Measurements from ENCODE around the gene TK1. TPM values are rescaled to one million over a fixed set of nuclear protein-coding genes. Genes with fewer than 3 reads are reported as not detected.
"Not testable (repeated sequence)": the region's sequence is repeated elsewhere in the genome, so short reads cannot be mapped to it uniquely, and the experiment has no call there.

The TK1 gene
- total RNA-seq, 1 experiment from 2014 or later = 130 TPM

- DNase-seq (ENCODE audit: low read depth) = peak; percentile 60
Measured at GRCh38 chr17:78176548-78177025, 10.3 kb downstream of the TK1 start.

- DNase-seq (ENCODE audit: low read depth) = no peak
Measured at GRCh38 chr17:78175643-78175981, 11.2 kb downstream of the TK1 start.

DNA sequence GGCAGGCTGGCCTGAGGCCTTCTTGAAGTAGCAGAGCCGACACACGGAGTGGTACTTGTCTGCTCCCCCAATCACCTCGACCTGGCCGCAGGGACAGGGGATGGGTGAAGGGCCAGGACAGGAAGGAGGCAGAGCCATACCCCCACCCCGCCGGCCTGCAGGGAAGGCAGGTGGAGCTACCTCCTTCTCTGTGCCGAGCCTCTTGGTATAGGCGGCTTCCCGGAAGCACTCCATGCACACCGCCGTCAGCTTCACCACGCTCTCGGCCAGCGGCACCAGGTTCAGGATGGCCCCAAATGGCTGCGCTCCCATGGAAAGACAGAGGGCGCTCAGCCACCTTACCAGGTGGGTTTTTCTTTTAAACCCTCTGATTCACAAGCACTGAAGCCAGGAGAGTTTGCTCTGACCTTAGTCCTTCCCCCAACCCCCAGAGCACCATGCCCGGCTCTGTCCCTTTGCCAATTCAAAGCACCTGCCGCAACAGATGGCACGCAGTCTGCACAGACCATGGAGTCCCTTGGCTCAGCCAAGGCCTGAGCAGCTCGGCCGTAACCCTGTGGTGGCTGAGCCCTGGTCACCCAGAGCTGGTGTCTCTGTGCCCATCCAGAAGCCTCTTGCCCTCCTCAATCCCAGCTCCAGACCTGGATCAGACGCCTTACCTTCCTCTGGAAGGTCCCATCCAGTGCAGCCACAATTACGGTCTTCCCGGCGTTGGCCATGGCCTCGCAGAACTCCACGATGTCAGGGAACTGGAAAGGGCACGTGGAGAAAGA is 11.8 kb downstream of the TK1 start:
- DNase-seq (ENCODE audit: low read depth) = no peak

GRCh38 chr17:78174346-78174869 is 12.4 kb downstream of the TK1 start:
- no peak for DNase-seq (ENCODE audit: low read depth)

DNA sequence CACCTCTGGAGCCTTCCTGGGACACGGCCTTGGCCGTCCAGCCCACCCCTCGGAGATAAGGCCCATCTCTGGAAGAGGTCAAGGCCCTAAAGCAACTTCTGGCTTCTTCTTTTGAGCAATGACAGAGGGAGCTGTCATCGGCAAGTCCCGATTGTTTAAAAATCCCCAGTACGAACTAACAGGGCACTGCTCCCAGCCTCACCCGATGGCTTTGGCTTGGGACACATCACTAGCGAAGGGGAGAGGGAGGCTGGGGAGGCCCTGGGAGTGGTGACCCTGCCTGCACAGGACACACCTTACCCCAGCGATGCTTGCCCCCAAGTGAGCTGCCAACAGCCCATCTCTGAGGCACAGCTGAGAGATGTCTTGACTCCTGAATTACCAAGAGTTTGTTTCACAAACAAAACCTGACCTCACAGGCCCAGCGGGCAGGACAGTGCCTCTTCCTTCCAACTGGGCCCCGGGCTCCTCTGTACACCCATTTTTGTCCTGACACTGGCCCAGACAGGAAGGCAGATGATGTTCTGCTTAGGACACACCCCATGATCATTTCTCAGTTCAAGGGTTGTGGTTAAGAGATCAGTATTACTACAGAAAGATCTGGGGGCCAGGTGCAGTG is 13.6 kb downstream of the TK1 start:
- no peak for DNase-seq (ENCODE audit: low read depth)

DNA sequence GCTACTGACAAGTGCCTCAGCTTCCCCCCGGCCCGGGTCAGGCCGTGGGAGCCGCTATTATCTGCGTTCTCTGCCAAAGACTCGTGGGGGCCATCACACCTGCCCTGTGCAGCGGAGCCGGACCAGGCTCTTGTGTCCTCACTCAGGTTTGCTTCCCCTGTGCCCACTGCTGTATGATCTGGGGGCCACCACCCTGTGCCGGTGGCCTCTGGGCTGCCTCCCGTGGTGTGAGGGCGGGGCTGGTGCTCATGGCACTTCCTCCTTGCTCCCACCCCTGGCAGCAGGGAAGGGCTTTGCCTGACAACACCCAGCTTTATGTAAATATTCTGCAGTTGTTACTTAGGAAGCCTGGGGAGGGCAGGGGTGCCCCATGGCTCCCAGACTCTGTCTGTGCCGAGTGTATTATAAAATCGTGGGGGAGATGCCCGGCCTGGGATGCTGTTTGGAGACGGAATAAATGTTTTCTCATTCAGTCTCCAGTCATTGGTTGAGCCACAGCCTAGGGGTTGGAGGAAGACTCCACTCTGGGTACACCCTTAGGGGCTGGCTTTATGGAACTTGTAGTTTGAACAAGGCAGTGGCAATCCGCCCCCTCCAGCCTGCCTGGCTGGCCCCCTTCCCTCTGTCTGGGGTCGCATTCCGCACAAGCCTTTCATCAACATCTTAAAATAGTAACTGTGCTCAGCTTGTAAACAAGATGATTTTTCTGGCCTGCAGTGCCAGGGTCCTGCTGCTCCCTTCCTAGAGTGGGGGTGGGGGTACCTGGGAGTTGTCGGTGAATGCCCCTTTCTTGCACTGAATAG is 14.4 kb downstream of the TK1 start:
- no peak for DNase-seq (ENCODE audit: low read depth)

DNA sequence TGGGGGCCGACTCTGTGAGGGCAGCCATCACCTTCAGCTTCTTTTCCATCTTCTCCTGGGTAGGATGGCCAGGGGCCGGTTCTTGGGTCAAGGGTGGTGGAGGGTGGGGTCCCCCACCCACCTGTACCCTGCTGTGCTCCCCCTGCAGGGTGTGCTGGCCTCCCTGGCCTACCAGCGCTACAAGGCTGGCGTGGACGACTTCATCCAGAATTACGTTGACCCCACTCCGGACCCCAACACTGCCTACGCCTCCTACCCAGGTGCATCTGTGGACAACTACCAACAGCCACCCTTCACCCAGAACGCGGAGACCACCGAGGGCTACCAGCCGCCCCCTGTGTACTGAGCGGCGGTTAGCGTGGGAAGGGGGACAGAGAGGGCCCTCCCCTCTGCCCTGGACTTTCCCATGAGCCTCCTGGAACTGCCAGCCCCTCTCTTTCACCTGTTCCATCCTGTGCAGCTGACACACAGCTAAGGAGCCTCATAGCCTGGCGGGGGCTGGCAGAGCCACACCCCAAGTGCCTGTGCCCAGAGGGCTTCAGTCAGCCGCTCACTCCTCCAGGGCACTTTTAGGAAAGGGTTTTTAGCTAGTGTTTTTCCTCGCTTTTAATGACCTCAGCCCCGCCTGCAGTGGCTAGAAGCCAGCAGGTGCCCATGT is 15.1 kb downstream of the TK1 start:
- not testable (repeated sequence) for DNase-seq (ENCODE audit: low read depth)

DNA sequence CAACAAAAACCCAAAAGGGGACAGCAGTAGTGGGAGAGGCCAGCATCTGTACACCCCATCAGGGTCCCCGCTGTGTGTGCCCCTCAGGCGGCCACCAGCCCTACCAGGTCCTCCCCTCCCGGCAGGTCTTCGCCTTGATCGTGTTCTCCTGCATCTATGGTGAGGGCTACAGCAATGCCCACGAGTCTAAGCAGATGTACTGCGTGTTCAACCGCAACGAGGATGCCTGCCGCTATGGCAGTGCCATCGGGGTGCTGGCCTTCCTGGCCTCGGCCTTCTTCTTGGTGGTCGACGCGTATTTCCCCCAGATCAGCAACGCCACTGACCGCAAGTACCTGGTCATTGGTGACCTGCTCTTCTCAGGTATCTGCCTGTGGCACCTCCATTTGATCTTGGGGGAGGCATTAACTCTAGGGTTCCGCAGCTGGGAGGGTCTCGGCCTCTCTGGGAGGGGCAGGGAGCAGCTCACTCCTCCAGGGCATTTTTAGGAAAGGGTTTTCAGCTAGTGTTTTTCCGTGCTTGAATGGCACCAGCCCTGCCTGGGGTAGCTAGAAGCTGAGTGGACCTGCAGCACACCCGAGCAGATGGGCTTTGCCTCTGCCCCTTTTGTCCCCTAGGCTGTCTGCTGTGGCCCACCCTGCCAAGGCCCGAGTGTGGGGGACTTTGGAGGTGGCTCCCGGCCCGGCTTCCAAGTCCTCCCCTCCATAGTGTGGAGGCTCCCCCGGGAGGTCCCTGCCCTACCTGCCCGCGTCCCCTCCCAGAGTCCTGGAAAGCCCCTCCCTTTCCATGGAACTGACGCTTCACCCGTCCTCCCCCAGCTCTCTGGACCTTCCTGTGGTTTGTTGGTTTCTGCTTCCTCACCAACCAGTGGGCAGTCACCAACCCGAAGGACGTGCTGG is 15.9 kb downstream of the TK1 start:
- DNase-seq (ENCODE audit: low read depth) = no peak

- DNase-seq (ENCODE audit: low read depth) = peak; percentile 73
Measured at GRCh38 chr17:78168903-78169793, 17.7 kb downstream of the TK1 start.

DNA sequence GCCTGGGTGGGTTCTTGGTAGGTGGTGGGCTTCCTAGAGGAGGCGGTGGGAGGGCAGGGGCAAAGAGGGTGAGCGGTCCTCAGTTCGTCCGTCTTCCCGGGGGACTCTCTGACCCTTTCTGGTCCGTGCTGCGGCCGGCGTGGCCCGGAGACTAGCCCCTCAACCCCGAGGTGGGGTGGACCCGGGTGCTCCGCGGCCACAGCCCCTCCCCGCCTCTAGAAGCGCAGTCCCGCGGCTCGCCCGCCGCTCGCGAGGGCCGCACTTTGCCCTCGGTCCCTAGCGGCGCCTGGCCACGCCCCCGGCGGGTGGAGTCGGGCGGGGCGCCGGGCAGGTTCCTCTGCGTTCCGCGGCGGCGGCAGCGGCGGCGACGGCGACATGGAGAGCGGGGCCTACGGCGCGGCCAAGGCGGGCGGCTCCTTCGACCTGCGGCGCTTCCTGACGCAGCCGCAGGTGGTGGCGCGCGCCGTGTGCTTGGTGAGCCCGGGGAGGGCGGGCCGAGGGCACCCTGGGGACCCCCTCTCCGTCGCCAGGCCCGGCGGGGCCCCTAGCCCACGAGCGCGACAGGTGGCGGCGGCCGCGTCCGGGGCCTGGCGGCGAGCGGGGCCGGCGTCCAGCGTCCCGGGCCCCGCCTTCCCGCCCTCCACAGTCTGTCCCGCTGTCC is 18.5 kb downstream of the TK1 start, which contains the start of gene SYNGR2:
TSS of gene SYNGR2 (plus strand) at position 340 of the 661 bp plus-strand sequence. CDS start at position 376, 36 bp downstream.
- peak; percentile 87 for DNase-seq (ENCODE audit: low read depth)

DNA sequence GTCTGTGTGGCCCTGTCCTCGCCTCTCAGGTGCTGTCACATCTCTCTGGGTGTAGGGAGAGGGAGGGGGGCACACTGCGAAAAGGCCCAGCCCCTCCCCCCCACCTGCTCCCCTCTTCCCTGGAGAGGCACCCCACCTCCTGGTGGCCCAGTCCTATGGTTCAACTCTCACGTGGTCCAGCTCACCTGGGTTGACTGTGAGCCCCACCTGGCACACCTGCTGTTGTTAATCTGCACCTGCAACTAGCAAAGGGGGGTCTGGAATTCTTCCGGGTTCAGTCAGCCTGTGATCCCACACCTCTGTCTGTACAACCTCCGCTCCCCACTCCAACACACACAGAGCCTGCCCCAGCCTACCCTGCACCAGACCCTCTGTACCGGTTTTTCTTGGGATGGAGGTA is 20.4 kb downstream of the TK1 start:
- no peak for DNase-seq (ENCODE audit: low read depth)

DNA sequence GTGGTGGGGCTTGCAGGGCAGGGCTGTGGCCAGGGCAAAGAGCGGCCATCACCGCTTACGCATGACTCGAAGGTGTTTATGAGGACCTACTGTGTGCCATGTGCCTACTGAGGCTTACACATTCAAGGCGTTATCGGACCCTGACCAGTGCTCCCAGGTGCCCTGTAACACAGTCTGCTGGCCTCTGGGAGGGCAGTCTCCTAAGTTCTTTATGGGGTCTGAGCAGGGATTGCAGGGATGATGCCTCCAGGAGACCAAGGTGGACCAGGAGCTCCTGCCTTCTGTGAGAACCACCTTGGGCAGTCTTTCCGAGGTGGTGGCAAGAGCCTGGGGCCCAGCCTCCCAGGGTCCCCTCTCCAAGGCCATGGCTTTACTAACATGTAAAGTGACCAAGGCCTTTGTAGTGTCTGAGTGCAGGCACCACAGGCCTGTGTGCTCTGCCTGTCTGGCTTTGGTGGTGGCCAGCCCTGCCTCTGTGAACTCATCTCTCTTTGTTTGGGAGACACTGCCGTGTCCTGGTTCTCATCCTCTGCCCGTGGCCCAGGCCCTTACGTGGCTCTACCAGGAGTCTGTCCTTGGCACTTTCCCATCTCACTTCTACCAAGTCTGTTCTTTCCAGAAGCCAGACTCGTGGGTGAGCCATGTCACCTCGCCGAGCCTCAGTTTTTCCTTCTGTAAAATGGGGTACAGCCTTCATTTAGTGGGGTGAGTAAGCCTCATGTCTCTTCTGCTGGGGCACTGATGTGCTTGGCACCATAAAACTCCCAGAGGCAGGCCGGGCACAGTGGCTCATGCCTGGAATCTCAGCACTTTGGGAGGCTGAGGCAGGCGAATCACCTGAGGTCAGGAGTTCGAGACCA is 21.9 kb downstream of the TK1 start:
- no peak for DNase-seq (ENCODE audit: low read depth)

DNA sequence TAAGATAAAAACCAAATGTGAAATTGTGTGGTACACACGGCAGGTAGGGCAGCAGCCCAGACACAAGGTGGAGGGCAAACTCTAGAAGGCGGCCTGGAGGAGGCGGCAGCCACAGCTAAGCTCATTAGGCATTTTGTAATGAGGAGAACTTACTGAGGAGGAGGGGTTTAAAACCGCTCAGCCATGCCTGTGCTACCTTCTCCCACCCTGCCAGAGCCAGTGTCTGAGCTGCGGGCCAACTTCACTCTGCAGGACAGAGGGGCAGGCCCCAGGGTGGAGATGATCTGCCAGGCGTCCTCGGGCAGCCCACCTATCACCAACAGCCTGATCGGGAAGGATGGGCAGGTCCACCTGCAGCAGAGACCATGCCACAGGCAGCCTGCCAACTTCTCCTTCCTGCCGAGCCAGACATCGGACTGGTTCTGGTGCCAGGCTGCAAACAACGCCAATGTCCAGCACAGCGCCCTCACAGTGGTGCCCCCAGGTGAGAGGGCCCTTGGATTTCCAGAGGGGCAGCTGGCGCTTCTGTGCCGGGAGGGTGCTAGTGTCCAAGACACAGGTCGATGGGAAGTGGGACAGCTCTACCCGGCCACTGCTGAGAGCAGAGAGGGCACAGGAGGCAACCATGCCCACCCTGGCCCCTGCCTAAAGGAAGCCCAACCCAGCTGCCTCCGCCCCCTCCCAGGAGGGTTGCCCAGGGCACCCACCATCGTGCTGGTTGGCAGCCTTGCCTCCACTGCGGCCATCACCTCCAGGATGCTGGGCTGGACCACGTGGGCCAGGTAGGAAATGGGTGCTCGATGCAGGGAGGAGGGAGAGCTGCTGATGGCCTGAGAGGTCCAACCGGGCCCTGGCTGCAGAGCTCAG is 22.7 kb downstream of the TK1 start:
- no peak for DNase-seq (ENCODE audit: low read depth)

GRCh38 chr17:78159575-78160158 is 27.2 kb downstream of the TK1 start:
- DNase-seq (ENCODE audit: low read depth) = no peak

GRCh38 chr17:78154903-78155811 is 31.7 kb downstream of the TK1 start:
- DNase-seq (ENCODE audit: low read depth) = no peak

Measured in Daoy (cell line).